OCI-LY7 (cell line): ENCODE data around the gene C12orf60.

Source experiments
- EZH2phosphoT487 ChIP-seq: fragments of 200-600 bp; sonication (generic); IDR thresholded peaks from 2 replicates; pipeline ENCODE4 v1.6.1; 2018; ENCODE audit warnings: low read depth, borderline replicate concordance, mild to moderate bottlenecking, mixed run types, antibody characterized with exemption, low read length, moderate library complexity, mixed read lengths
- TF ChIP-seq, protein P1 (sequence below): fragments of 200-600 bp; sonication (generic); conservative IDR thresholded peaks from 2 replicates; pipeline ENCODE4 v1.5.1; 2014; ENCODE audit warnings: mild to moderate bottlenecking, antibody characterized with exemption, low read length, moderate library complexity, mixed read lengths

DNA sequence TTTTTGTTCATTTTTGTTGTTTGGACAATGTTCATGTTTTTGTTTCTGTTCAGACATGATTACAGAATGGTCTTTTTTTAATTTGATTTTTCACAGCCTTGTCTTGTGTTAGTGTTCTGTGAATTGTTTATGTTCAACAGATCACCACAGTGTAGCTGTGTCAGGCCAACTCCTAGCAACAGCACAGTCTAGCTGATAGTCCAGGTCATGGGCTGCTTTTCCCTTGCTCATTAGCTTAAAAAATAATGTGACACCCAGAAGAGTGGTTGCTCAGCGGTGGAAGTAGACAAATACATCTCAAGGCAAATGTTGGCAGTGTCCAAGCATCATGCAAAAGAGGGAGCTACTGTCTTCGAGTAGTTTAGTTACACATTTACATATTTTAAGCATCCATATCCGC lies 22.6 kb upstream of the C12orf60 start:
- TF ChIP-seq, protein P1, sequence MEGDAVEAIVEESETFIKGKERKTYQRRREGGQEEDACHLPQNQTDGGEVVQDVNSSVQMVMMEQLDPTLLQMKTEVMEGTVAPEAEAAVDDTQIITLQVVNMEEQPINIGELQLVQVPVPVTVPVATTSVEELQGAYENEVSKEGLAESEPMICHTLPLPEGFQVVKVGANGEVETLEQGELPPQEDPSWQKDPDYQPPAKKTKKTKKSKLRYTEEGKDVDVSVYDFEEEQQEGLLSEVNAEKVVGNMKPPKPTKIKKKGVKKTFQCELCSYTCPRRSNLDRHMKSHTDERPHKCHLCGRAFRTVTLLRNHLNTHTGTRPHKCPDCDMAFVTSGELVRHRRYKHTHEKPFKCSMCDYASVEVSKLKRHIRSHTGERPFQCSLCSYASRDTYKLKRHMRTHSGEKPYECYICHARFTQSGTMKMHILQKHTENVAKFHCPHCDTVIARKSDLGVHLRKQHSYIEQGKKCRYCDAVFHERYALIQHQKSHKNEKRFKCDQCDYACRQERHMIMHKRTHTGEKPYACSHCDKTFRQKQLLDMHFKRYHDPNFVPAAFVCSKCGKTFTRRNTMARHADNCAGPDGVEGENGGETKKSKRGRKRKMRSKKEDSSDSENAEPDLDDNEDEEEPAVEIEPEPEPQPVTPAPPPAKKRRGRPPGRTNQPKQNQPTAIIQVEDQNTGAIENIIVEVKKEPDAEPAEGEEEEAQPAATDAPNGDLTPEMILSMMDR = no peak
- TF ChIP-seq EZH2phosphoT487 = no peak
